ENCODE results near the gene BOLL.
"Not testable (repeated sequence)": the region's sequence is repeated elsewhere in the genome, so short reads cannot be mapped to it uniquely, and the experiment has no call there.

The BOLL gene

GRCh38 chr2:197705912-197706838 is 78.9 kb downstream of the BOLL start:
- peak; percentile 41 for DNase-seq

DNA sequence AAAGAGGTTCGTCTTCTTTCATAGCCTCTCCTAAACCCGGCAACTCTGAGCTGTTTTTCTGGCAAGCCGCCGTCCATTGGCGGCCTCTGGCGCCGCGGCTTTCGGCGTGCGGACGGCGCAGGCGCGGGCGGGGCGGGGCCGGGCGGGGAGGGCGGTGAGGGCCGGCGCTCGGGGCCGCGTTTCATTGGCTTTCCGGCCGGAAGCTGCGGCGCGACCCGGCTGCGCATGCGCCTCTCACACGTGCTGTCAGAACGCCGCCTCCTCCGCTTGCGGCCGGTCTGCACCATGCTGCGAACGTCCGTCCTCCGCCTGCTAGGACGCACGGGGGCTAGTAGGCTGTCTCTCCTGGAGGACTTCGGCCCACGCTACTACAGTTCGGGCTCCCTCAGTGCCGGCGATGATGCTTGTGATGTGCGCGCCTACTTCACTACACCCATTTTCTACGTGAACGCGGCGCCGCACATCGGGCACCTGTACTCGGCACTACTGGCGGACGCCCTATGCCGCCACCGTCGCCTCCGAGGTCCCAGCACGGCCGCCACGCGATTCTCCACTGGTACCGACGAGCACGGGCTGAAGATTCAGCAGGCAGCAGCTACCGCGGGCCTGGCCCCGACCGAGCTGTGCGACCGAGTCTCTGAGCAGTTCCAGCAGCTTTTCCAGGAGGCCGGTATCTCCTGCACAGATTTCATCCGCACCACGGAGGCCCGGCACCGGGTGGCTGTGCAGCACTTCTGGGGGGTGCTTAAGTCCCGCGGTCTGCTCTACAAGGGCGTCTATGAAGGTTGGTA is 79.8 kb downstream of the BOLL start, which contains the start of gene MARS2:
TSS of gene MARS2 (plus strand) at position 249 of the 791 bp plus-strand sequence. CDS start at position 286, 37 bp downstream.
- peak; percentile 97 for DNase-seq

DNA sequence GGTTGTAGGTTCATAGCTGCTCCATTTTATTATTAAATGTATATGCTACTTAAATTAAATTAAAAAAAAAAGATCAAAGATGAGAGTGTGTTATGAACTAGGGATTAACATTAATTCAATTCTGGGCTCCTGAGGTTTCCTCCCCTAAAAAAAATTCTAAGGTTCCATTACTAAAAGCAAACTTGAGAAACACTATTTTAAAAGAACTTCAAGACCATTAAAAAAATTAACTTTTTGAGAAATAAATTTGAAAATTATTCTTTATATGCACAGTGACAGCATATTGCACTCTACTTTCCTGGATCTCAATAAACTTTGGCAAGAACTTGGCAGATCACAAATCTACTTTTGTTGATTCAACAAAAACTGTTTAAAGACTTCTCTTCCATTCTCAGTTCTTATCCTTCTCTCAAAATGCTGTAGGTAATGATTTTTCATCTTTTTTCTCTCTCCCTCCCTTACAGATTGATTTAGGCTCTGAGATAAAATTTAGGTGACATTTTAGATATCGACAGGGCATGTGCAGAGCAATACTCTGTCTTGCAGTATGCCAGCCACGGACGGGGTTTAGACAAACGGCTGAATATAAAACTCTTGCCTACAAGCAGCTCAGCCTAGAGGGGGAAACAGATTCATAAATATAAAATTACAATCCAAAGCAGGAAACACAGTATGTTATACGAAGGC is 80.5 kb downstream of the BOLL start:
- no peak for DNase-seq

- DNase-seq: no peak
These were observed 84.2 kb downstream of the BOLL start for GRCh38 chr2:197700960-197701359.

DNA sequence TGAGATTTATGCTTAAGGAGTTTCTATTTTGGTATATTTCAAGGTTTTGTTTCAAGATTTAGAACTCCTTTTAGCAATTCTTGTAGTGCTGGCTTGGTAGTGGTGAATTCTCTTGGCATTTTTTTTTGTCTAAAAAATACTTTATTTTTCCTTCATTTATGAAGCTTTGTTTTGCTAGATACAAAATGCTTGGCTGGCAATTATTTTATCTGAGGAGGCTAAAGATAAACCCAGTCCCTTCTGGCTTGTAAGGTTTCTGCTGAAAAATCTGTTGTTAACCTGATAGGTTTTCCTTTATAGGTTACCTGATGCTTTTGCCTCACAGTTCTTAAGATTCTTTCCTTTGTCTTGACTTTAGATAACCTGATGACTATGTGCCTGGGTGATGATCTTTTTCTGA is 85.4 kb downstream of the BOLL start:
- not testable (repeated sequence) for DNase-seq

GRCh38 chr2:197696571-197696970 is 88.5 kb downstream of the BOLL start:
- not testable (repeated sequence) for DNase-seq

DNA sequence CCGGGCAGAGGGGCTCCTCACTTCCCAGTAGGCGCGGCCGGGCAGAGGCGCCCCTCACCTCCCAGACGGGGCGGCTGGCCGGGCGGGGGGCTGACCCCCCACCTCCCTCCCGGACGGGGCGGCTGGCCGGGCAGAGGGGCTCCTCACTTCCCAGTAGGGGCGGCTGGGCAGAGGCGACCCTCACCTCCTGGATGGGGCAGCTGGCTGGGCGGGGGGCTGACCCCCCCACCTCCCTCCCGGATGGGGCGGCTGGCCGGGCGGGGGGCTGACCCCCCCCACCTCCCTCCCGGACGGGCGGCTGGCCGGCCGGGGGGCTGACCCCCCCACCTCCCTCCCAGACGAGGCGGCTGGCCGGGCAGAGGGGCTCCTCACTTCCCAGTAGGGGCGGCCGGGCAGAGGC is 89.1 kb downstream of the BOLL start:
- not testable (repeated sequence) for DNase-seq

DNA sequence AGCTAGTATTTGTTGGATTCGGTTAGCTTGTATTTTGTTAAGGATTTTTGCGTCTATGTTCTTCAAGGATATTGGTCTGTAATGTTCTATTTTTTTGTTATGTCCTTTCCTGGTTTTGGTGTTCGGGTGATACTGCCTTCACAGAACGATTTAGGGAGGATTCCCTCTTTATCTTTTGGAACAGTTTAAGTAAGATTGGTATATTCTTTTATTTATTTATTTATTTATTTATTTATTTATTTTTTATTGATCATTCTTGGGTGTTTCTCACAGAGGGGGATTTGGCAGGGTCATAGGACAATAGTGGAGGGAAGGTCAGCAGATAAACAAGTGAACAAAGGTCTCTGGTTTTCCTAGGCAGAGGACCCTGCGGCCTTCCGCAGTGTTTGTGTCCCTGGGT is 89.9 kb downstream of the BOLL start:
- not testable (repeated sequence) for DNase-seq

DNA sequence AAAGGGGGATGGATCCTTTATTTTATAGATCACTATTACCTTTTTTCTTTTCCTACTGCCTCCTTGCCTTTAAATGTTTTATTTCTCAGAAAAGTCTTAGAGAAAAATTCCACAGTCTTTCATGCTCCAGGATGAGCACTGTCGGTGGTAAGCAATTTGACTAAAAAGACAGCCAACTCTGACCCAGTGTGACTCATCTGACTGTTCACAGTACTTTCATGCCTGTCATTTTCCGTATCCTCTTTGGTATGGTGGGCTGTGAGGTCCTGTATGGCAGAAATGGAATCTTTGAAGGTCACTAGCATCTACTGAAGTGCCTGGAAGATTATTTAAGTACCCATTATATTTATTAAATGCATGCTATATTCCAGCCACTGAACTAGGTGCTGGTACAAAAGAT is 107.6 kb downstream of the BOLL start:
- DNase-seq: no peak

GRCh38 chr2:197677056-197677455 is 108.1 kb downstream of the BOLL start:
- no peak for DNase-seq
